Activated T-helper 9 cell treated with anti-CD3 and anti-CD28 coated beads, Interleukin-2, amount 50 U/mL, for 16 hours (primary cell): ENCODE results near the gene ERG.

Source experiments
- DNase-seq: peaks from one replicate; pipeline ENCODE4 v3.0.0-alpha.2; 2020; ENCODE audit warnings: low read depth

ERG gene

GRCh38 chr21:38496224-38496623 is 2.1 kb downstream of the ERG start:
- DNase-seq, result no peak

DNA sequence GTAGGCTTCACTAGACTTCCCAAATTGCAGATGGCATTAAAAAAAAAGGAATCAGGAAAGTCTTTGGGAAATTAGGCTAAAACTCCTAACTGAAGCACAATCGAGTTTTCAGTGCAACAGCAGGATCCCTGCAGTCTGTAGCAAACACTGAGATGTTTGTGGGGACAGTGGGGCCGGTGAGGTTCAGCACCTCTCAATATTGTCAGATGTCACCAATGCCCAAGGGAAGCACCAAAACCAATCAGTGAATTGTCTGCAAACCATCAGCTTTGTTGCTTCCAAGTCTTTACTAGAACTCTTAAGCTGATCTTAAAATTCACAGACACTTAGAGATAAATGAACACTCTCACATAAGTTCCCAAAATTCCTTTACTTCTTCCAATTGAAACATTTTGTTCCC is 2.6 kb downstream of the ERG start:
- no peak for DNase-seq

DNA sequence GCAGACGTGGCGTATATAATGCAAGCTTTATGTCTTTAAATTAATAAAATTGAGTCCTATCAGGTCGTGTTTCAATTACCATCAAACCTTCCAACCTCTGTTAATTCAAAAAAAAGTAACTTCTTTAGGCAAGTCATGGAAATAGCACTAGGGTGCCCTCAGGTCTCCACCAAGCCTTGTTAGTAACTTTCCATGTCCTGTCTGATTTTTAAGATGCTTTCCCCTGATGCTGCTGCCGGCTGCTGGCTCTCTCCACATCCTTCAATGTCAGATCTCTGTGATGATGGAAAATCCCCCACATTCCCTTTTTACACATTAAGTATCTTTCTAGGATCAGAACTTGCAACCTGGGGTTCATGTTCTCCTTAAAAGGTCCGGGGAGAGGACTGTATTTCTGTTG is 3.0 kb downstream of the ERG start:
- DNase-seq, result no peak

- no peak for DNase-seq
Measured at GRCh38 chr21:38494703-38495102, 3.6 kb downstream of the ERG start.

GRCh38 chr21:38494251-38494642 is 4.0 kb downstream of the ERG start:
- DNase-seq, result no peak

- DNase-seq, result no peak
Measured at GRCh38 chr21:38493549-38494250, 4.6 kb downstream of the ERG start.

DNA sequence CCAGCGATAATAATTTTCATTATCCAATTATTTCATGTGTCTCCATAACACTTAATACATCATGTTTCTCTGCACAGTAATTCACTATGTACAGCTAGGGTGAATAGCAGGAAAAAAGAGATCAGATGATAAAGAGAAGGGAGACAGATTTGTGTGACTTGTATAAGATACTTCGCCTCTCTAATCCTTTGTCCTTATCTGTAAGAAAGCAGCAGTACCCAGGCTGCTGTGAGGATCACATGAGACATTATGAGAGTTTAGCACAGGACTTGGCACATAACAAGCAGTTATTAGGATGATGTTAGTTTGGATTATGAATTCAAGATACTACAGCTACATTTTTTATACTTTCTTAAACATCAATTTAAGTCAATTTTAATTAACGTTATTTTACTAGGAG is 6.3 kb downstream of the ERG start:
- DNase-seq, result no peak

DNA sequence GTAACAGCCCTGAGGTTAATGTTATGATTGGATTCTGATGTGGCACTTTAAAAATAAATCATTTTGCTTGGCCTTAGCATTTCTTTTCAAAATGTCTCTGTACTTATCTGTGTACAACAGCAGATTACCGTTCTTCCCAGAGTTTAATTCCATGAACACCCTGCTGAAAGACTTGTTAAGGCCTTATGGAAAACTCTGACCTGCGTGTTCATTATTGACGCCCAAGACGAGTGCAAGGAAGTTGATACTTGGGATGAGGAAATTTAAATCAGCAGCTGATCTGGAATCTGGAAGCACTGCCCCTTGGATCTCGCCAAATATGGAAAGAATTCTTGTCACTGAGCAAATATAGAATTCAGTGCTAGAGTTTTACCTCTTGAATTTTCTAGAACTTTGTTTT is 6.7 kb downstream of the ERG start:
- DNase-seq, result no peak

DNA sequence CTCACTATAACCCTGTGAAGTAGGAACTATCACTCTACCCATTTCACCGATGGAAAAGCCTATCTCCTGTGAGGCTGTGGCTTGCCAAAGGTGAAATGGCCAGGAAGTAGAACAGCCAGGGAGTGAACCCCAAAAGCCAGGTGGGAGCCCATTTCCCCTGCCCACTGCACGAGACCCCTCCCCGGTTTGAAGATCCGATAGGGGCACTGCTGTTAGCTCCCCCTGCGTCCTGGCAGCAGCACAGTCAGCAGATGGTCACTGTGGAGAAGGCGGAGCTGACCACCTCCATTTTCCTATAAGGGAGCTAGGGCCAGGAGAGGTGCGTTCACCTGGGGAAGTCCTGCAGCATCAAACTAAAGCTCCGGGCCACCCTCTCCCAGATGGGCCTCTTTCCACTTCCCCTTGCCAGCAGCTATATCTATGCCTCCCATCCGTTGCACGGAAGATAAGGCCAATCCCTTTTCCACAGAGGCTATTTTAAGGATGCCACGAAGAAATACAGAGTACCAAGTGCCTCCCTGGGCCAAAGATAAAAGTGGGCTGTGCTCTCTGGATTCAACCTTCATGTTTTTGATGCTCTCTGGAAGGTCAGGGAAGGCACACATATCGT is 7.8 kb downstream of the ERG start:
- no peak for DNase-seq

GRCh38 chr21:38489729-38490128 is 8.5 kb downstream of the ERG start:
- DNase-seq, result no peak

DNA sequence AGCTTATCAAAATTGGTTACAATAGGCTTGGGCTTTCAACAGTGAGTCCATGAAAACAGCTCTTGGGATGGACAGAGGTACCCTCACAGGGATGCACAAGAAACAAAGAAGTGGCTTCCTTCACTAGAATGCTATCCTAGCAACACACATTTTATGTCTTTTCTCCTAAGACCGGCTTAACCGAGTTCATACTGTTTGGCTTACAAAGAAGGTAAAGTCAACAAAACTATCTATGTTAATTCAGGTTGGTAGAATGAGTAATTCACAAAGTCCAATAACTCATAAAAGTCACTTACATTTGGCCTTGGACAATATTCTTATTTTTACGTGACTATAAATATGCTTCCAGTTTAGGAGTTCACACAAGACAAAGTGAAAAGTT is 9.0 kb downstream of the ERG start:
- DNase-seq, result no peak

DNA sequence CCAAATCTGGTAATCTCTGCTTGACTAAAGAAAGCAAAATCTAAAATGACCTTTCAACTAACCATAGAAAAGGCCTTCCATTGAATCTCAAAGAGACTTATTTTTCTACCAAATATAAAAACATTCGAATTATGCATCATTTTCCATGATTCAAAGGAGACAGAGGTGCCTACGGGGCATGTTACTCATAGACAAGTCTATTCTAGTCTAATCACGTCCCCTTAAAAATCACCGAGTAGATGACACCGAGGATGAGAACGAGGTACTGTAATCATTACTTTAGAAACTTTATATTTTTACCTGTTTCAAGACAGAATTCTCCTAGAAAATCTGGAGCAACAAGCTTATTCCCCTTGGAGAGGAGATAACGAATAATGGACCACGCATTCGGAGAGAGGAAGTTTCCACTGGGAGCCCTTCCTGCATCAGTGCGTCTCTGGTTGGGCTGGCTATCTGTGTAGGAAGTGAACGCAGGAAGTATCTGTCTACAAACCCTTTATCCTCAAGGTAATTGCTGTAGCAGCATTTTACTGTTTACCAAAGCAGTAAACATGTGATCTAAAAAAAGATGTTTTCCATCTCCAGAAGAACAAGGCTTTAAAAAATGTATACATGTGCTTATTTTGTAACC is 9.5 kb downstream of the ERG start:
- DNase-seq, result no peak

DNA sequence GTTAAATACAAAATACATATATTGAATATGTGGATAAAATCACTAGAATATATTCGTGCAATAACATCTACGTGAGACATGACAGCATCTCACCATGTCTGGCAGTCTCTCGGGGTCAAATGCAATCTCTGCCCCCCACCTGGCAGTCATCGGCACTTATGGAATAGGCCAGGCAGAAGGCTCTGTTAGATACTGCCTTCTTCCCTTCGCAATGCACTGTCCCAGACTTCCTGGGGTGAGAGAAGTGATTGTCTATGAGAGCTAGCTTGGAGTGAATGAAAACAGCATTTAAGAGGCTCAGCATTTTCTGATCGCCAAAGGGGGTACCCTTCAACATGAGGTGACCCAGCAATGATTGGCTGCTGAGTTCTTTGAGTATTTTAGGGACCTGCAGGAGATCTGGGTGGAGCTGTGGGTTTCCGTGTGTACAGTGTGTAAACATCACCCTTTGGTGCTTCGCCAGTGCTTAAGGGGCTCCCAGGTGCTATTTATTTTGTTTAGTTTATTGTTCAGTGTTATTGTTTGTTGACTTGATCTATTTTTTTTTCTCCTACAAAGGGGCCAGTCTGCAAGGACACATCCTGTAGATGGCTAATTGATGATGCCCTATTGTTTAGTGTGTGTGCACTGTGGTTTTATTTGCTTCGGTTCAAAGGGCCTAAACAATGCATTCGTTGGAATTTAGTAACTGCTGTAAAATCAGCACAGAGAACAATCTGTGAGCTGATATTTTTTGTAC is 10.2 kb downstream of the ERG start:
- no peak for DNase-seq

DNA sequence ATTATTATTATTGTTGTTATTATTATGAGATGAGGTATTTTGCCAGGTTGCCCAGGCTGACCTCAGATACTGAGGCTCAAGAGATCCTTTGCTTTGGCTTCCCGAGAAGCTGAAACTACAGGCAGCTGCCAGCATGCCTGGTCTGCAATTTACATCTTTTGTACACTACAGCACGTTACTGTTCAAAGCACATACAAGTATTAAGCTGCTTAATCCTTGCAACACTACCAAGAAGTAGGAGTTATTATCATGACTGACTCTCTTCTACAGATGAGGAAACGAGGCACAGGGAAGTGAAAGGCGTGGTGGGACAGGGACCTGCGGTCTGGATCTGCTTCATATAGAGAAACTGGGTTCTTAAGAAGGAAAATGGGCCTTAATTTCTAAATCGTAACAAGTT is 11.6 kb downstream of the ERG start:
- no peak for DNase-seq

DNA sequence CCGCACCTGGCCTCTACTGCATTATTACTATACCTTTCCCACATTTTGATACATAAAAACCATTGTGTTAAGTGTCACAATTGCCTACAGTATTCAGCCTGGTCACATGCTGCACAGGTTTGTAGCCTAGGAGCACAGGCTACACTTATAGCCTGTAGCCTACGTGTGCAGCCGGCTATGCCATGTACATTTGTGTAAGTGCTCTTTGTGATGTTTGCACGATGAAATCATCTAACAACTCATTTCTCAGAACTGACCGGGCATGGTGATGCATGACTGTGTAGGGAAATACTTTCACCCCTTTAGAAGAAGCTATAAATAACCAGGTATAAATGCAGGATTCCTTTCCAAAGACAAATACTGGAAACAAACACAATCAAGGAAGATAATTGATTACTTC is 12.1 kb downstream of the ERG start:
- DNase-seq, result no peak

- DNase-seq, result no peak
Measured at GRCh38 chr21:38479641-38480525, 18.4 kb downstream of the ERG start.

DNA sequence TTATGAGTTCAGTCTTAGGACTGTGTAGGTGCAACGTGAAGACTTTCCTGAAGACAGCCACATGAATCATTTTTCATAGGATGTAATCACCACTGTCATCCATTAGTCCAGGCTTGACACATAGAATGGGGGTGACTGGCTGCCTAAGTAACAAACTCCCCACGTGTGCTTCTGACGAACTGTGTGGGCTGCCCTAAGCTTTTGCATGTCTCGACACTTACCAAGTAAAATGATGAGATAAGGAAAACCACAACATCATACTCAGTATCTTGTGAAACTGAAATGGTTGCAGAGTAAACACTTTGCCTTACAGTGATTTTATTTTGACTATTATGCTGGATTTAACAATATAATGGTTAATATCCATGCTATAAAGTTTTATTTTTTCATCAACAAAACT is 19.5 kb downstream of the ERG start:
- DNase-seq, result no peak

DNA sequence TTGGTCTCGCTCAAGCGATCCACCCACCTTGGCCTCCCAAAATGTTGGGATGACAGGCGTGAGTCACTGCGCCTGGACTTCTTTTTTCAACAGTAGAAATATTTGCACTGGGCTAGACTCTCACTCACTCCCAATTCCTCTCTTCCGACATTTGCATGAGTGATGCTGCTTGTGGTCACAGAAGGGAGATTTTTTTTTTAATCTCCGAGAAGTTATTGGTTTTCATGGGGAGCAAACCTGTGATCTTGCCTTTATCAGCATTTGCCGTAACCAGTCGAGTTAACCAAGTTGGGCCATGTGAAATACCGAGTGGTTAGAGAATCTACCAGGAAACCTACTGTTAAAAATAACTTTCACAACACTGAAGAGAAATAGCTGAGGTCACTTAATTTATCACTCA is 21.1 kb downstream of the ERG start:
- no peak for DNase-seq

DNA sequence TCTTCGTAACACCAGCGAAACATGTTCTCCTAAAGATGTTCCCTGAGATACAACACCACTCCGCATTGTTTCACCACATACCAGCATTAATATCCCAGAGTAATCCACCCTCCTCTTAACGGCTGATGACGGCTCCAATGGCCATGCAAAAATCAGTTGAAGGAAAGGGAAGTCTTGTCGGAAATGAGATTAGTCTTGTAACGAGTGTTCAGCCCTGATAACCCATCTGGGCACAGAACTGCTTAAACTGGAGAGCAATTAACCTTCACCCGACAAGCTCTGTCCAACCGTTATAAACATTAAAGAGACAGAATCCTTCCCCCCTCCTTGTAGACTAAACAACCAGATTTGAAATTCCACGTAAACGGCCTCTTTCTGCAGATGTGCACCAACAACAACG is 21.9 kb downstream of the ERG start:
- DNase-seq, result no peak

DNA sequence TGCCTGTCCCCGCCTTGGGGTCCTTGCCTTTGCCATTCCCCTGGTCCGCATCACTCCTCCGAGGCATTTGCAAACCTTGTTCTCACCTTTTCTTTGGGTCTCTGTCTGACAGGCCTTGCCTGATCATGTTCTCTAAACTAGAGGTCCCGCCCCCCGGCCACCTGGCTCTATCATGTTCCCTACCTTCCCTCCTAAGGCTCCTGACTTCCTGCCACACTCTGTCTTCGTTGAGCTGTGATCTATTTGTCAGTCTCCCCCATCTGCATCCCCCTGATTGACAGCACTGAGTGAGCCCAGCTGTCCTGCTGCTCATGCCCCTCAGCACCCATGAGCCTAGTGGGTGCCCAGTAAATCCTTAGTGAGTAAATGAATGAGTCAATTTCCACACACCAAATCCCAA is 22.8 kb downstream of the ERG start:
- DNase-seq, result no peak

DNA sequence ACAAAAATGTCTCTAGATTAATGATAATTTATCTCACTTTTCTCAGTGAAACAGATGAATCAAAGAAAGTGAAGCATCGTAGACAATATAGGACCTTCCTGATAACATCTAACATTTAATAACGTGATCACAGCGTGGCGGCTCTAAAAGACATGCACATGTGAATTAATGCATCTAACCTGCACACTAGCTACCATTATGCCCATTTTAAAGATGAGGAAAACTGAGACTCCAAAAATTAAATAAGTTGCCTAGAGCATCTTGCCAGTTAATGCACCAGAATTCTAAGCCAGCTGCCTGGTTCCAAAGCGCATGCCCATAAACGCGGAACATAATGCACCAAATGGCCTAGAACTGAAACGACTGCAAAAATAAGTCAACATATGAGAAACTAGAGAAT is 23.5 kb downstream of the ERG start:
- DNase-seq, result no peak

DNA sequence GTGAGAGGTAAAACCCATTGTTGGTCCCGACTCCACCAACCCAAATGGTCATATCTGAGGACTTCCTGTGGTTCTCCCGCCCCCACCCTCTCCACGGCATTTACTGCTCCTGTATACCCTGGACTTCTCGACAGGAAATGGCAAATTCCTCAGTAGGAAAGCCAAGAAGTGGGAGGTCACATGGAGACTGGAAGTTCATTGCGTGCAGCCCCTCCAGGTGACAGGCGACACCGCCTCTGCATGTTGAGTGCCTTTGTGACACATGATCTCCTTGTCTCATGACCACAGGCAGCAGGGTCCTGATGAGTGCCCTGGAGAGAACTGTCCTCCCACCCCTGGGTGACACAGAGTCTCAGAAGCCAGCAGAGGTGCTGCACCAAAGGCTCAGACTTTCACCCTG is 24.2 kb downstream of the ERG start:
- no peak for DNase-seq
